Measurements from ENCODE around the gene CLEC20A. TPM values are rescaled to one million over a fixed set of nuclear protein-coding genes. Genes with fewer than 3 reads are reported as not detected.

CLEC20A gene
- total and polyA plus RNA-seq, 2 experiments from 2014 or later: not detected

- Histone ChIP-seq H3K79me2 (replicated peaks; ENCODE audit: insufficient read depth) (no peaks in the 10 kb centered on the region), H3K9me2 (ENCODE audit: insufficient read depth) (no peaks in the 10 kb centered on the region; the same call in 1 of the 2 replicates), H3K27me3 (ENCODE audit: insufficient read depth) (no peaks in the 10 kb centered on the region), H2AFZ (no peak overlapping the region), H3K36me3 (ENCODE audit: insufficient read depth) (no peaks in the 10 kb centered on the region), H3K4me3 (no peak overlapping the region), H3K27ac (ENCODE audit: low read depth) (no peak overlapping the region), H4K20me1 (replicated peaks; ENCODE audit: insufficient read depth) (no peaks in the 10 kb centered on the region), H3K4me1 (ENCODE audit: insufficient read depth) (no peaks in the 10 kb centered on the region), H3K4me2 (no peak overlapping the region), H3F3A (replicated peaks; ENCODE audit: low read depth) (no peaks in the 10 kb centered on the region)
- Mint-ChIP-seq H3K9me3 (no peaks in the 10 kb centered on the region; the same call in 1 of the 3 replicates), H3K27me3 (ENCODE audit: insufficient read depth, low read depth, poor library complexity) (peaks cover 2% of the 10 kb centered on the region), H3K27ac (no peak overlapping the region), H3K4me1 (peaks cover 3% of the 10 kb centered on the region; the same call in 1 of the 3 replicates), H3K4me3 (no peak overlapping the region), H3K36me3 (ENCODE audit: low read depth) (no peaks in the 10 kb centered on the region)
- ATAC-seq (no peak), DNase-seq (ENCODE audit: low spot score) (no peak)
- no peak for TF ChIP-seq NANOG (IDR thresholded peaks at IDR 0.05; ENCODE audit: borderline replicate concordance)
- no peak for TF ChIP-seq REST (IDR thresholded peaks at IDR 0.05; ENCODE audit: unreplicated experiment)
- TF ChIP-seq STAT1 (IDR thresholded peaks at IDR 0.05; ENCODE audit: unreplicated experiment): no peak
- TF ChIP-seq, protein P1, sequence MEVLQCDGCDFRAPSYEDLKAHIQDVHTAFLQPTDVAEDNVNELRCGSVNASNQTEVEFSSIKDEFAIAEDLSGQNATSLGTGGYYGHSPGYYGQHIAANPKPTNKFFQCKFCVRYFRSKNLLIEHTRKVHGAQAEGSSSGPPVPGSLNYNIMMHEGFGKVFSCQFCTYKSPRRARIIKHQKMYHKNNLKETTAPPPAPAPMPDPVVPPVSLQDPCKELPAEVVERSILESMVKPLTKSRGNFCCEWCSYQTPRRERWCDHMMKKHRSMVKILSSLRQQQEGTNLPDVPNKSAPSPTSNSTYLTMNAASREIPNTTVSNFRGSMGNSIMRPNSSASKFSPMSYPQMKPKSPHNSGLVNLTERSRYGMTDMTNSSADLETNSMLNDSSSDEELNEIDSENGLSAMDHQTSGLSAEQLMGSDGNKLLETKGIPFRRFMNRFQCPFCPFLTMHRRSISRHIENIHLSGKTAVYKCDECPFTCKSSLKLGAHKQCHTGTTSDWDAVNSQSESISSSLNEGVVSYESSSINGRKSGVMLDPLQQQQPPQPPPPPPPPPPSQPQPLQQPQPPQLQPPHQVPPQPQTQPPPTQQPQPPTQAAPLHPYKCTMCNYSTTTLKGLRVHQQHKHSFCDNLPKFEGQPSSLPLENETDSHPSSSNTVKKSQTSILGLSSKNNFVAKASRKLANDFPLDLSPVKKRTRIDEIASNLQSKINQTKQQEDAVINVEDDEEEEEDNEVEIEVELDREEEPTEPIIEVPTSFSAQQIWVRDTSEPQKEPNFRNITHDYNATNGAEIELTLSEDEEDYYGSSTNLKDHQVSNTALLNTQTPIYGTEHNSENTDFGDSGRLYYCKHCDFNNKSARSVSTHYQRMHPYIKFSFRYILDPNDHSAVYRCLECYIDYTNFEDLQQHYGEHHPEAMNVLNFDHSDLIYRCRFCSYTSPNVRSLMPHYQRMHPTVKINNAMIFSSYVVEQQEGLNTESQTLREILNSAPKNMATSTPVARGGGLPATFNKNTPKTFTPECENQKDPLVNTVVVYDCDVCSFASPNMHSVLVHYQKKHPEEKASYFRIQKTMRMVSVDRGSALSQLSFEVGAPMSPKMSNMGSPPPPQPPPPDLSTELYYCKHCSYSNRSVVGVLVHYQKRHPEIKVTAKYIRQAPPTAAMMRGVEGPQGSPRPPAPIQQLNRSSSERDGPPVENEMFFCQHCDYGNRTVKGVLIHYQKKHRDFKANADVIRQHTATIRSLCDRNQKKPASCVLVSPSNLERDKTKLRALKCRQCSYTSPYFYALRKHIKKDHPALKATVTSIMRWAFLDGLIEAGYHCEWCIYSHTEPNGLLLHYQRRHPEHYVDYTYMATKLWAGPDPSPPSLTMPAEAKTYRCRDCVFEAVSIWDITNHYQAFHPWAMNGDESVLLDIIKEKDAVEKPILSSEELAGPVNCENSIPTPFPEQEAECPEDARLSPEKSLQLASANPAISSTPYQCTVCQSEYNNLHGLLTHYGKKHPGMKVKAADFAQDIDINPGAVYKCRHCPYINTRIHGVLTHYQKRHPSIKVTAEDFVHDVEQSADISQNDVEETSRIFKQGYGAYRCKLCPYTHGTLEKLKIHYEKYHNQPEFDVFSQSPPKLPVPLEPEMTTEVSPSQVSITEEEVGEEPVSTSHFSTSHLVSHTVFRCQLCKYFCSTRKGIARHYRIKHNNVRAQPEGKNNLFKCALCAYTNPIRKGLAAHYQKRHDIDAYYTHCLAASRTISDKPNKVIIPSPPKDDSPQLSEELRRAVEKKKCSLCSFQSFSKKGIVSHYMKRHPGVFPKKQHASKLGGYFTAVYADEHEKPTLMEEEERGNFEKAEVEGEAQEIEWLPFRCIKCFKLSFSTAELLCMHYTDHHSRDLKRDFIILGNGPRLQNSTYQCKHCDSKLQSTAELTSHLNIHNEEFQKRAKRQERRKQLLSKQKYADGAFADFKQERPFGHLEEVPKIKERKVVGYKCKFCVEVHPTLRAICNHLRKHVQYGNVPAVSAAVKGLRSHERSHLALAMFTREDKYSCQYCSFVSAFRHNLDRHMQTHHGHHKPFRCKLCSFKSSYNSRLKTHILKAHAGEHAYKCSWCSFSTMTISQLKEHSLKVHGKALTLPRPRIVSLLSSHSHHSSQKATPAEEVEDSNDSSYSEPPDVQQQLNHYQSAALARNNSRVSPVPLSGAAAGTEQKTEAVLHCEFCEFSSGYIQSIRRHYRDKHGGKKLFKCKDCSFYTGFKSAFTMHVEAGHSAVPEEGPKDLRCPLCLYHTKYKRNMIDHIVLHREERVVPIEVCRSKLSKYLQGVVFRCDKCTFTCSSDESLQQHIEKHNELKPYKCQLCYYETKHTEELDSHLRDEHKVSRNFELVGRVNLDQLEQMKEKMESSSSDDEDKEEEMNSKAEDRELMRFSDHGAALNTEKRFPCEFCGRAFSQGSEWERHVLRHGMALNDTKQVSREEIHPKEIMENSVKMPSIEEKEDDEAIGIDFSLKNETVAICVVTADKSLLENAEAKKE (CRISPR knock-in tag; IDR thresholded peaks at IDR 0.05): no peak
- TF ChIP-seq, protein P2, sequence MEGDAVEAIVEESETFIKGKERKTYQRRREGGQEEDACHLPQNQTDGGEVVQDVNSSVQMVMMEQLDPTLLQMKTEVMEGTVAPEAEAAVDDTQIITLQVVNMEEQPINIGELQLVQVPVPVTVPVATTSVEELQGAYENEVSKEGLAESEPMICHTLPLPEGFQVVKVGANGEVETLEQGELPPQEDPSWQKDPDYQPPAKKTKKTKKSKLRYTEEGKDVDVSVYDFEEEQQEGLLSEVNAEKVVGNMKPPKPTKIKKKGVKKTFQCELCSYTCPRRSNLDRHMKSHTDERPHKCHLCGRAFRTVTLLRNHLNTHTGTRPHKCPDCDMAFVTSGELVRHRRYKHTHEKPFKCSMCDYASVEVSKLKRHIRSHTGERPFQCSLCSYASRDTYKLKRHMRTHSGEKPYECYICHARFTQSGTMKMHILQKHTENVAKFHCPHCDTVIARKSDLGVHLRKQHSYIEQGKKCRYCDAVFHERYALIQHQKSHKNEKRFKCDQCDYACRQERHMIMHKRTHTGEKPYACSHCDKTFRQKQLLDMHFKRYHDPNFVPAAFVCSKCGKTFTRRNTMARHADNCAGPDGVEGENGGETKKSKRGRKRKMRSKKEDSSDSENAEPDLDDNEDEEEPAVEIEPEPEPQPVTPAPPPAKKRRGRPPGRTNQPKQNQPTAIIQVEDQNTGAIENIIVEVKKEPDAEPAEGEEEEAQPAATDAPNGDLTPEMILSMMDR (conservative IDR thresholded peaks at IDR 0.05; ENCODE audit: low read depth in 2 of 2): no peak
- TF ChIP-seq EZH2phosphoT487 (IDR thresholded peaks at IDR 0.05; ENCODE audit: unreplicated experiment): no peak
Measured at GRCh38 chr1:178493301-178493741, 3.4 kb downstream of the CLEC20A start.

Measured in GM23338 (cell line).